B cell (primary cell): ENCODE results near the gene DHRS4.
"Not testable (repeated sequence)": the region's sequence is repeated elsewhere in the genome, so short reads cannot be mapped to it uniquely, and the experiment has no call there.

ENCODE experiments used
- EZH2 ChIP-seq: IDR thresholded peaks from 2 replicates; pipeline ENCODE4 v1.6.1; 2012; ENCODE audit warnings: borderline replicate concordance, low read depth, mild to moderate bottlenecking, moderate library complexity, low read length; ENCODE audit not compliant: insufficient read depth, poor library complexity, severe bottlenecking
- TF ChIP-seq, protein P1 (sequence below): fragments of 200-600 bp; IDR thresholded peaks from one replicate; pipeline ENCODE4 v1.8.0; 2022; ENCODE audit warnings: antibody characterized with exemption, mild to moderate bottlenecking

- TF ChIP-seq, protein P1, sequence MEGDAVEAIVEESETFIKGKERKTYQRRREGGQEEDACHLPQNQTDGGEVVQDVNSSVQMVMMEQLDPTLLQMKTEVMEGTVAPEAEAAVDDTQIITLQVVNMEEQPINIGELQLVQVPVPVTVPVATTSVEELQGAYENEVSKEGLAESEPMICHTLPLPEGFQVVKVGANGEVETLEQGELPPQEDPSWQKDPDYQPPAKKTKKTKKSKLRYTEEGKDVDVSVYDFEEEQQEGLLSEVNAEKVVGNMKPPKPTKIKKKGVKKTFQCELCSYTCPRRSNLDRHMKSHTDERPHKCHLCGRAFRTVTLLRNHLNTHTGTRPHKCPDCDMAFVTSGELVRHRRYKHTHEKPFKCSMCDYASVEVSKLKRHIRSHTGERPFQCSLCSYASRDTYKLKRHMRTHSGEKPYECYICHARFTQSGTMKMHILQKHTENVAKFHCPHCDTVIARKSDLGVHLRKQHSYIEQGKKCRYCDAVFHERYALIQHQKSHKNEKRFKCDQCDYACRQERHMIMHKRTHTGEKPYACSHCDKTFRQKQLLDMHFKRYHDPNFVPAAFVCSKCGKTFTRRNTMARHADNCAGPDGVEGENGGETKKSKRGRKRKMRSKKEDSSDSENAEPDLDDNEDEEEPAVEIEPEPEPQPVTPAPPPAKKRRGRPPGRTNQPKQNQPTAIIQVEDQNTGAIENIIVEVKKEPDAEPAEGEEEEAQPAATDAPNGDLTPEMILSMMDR, result not testable (repeated sequence)
- TF ChIP-seq EZH2, result not testable (repeated sequence)
Observed at GRCh38 chr14:24015745-24016144, 62.2 kb downstream of the DHRS4 start.
